ENCODE data around the gene PRLR.
"Not testable (repeated sequence)": the region's sequence is repeated elsewhere in the genome, so short reads cannot be mapped to it uniquely, and the experiment has no call there.

DNA sequence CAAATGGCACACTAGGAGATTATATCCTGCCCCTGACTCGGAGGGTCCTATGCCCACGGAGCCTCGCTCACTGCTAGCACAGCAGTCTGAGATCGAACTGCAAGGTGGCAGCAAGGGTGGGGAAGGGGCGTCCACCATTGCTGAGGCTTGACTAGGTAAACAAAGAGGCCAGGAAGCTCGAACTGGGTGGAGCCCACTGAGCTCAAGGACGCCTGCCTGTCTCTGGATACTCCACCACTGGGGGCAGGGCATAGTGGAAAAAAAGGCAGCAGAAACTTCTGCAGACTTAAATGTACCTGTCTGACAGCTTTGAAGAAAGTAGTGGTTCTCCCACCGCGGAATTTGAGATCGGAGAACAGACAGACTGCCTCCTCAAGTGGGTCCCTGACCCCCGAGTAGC lies 125.7 kb downstream of the PRLR start:
- not testable (repeated sequence) for TF ChIP-seq EZH2 (IDR thresholded peaks at IDR 0.05; ENCODE audit: borderline replicate concordance); EZH2phosphoT487 (IDR thresholded peaks at IDR 0.05; ENCODE audit: low read depth, severe bottlenecking, unreplicated experiment)
- TF ChIP-seq, protein P1, sequence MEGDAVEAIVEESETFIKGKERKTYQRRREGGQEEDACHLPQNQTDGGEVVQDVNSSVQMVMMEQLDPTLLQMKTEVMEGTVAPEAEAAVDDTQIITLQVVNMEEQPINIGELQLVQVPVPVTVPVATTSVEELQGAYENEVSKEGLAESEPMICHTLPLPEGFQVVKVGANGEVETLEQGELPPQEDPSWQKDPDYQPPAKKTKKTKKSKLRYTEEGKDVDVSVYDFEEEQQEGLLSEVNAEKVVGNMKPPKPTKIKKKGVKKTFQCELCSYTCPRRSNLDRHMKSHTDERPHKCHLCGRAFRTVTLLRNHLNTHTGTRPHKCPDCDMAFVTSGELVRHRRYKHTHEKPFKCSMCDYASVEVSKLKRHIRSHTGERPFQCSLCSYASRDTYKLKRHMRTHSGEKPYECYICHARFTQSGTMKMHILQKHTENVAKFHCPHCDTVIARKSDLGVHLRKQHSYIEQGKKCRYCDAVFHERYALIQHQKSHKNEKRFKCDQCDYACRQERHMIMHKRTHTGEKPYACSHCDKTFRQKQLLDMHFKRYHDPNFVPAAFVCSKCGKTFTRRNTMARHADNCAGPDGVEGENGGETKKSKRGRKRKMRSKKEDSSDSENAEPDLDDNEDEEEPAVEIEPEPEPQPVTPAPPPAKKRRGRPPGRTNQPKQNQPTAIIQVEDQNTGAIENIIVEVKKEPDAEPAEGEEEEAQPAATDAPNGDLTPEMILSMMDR (IDR thresholded peaks at IDR 0.05; ENCODE audit: poor library complexity): not testable (repeated sequence)

All from hepatocyte (in vitro differentiated cells).